DMS79 (cell line): ENCODE results near the gene ZMYM5.
"Not testable (repeated sequence)": the region's sequence is repeated elsewhere in the genome, so short reads cannot be mapped to it uniquely, and the experiment has no call there.

Experiments used
- DNase-seq: peaks from one replicate; lab custom pipeline; 2025; lab: John Stamatoyannopoulos, UW

The ZMYM5 gene

GRCh38 chr13:19818223-19818842, 45.1 kb downstream of the ZMYM5 start:
- DNase-seq = no peak

GRCh38 chr13:19817510-19818158, 45.8 kb downstream of the ZMYM5 start:
- no peak for DNase-seq

GRCh38 chr13:19817106-19817505, 46.3 kb downstream of the ZMYM5 start:
- DNase-seq = no peak

DNA sequence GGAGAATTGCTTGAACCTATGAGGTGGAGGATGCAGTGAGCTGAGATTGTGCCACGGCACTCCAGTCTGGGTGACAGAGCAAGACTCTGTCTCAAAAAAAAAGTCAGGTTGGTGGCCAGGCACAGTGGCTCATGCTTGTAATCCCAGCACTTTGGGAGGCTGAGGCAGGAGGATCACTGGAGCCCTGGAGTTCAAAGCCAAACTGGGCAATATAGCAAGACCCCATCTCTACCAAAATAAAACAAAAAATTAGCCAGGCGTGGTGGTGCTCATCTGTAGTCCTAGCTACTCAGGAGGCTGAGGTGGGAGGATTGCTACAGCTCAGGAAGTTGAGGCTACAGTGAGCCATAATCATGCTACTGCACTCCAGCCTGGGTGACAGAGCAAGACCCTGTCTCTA, 47.6 kb downstream of the ZMYM5 start:
- not testable (repeated sequence) for DNase-seq

GRCh38 chr13:19810996-19811881, 52.2 kb downstream of the ZMYM5 start:
- no peak for DNase-seq

DNA sequence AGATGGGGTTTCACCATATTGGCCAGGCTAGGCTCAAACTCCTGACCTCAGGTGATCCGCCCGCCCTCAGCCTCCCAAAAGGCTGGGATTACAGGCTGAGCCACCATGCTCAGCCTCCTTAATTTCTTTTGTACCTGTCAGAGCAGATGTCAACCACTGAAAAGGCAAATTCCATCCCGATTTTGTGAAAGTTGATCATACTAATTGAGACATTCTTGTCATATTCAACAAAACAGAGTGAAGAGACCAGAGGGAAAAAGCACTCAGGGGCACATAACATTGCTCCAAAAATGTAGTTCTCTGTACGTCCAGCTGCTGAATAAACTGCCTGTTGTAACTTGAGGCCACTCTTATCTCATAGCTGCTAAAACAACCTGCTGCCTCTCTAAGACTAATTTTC, 53.3 kb downstream of the ZMYM5 start:
- DNase-seq = no peak

GRCh38 chr13:19805765-19806164, 57.7 kb downstream of the ZMYM5 start:
- DNase-seq = no peak

GRCh38 chr13:19795956-19796355, 67.5 kb downstream of the ZMYM5 start:
- no peak for DNase-seq

DNA sequence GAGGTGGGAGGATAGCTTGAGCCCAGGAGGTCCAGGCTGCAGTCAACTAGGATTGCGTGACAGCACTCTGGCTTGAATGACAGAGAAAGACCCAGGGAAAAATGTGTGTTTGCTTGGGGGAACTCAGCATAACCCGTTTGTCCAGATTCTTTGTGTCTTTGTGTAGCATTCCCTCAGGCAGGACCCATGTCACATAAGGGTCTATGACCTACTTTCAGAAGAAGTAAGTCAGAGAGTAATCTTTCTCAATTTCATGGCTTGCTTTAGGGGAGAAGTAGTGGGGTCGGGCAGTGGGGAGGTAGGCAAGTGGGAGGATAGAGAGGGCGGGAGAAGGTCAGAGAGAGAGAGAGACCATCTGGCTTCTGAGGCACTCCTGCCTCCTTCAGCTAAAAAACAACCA, 68.8 kb downstream of the ZMYM5 start:
- DNase-seq = no peak

DNA sequence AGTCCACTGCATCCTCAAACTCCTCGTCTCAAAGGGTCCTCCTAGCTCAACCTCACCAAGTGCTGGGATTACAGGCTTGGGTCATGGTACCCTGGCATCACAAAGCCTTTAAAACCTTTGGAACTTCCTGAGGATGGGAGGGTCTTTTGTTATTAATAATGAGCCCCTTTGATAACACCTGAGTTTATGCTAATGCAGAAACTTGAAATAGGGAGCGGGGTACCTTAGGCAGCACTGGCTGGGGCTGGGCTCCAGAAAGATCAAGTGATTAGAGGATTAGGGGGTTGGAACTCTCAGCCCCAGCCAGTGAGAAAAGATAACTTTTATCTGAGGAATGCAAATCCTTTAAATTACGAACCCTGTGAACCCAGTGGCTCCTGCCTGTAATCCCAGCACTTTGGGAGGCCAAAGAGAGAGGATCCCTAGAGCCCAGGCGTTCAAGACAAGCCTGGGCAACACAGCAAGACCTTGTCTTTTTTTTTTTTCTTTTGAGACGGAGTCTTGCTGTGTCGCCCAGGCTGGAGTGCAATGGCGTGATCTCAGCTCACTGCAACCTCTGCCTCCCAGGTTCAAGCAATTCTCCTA, 71.4 kb downstream of the ZMYM5 start:
- no peak for DNase-seq

- peak; percentile 81 for DNase-seq
These were observed 80.4 kb downstream of the ZMYM5 start, which contains the start of gene PSPC1 for GRCh38 chr13:19782727-19783682. Gene PSPC1 (minus strand): TSS chr13:19782945. CDS start chr13:19782757, 188 bp downstream.

DNA sequence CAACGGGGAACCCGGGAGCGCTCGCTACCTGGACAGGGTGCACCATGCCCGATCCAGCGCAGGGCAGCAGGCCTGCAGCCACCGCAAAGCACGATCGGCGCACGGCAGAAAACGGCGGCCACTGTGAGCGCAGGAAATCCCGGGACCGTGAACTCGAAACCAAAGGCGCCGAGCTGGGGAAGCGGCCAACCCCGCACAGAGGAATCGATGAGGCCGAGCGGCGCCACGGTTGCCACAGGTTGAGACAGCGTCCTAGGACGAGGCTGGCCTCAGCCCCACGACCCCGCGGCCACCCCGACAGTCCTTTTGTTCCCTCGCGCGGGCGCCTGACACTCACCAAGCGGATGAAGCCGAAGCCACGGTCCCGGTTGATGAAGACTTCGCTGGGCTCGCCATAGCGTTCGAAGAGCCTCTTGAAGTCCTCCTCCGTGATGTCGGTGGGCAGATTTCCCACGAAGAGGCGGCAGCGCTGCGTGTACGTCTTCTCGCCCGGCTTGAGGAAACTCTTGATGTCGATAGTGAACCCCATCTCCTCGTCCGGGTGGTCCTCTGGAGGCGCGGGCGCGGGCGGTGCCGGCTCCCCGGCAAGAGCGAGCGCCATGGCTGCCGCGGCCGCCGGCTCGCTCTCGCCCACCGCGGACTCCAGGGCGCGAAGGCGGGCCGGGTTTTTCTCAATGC, 81.3 kb downstream of the ZMYM5 start:
- DNase-seq = no peak

- DNase-seq = no peak
These were observed 81.9 kb downstream of the ZMYM5 start for GRCh38 chr13:19781526-19781925.

GRCh38 chr13:19780753-19781418, 82.6 kb downstream of the ZMYM5 start:
- not testable (repeated sequence) for DNase-seq
